D721Med (cell line): ENCODE results near the gene ASXL1.
A peak's percentile ranks its signal among the peaks of the same experiment; 100 is the strongest.

Source experiments
- DNase-seq: peaks from one replicate; pipeline ENCODE4 v3.0.0; 2011; ENCODE audit warnings: low spot score; ENCODE audit not compliant: insufficient read length
- FAIRE-seq: peaks from 2 replicates; lab custom pipeline; 2011; peaks lifted over from hg19 to GRCh38; lab: Jason Lieb, UNC
- CTCF ChIP-seq: IDR thresholded peaks from 2 replicates; pipeline ENCODE4 v1.5.1; 2012; ENCODE audit warnings: mild to moderate bottlenecking, control low read depth; ENCODE audit not compliant: insufficient read depth; ENCODE audit errors: missing control alignments

ASXL1 gene

GRCh38 chr20:32330555-32330897 is 27.6 kb upstream of the ASXL1 start:
- no peak for TF ChIP-seq CTCF
- no peak for DNase-seq
- no peak for FAIRE-seq

GRCh38 chr20:32332614-32333013 is 25.5 kb upstream of the ASXL1 start:
- FAIRE-seq, result no peak
- no peak for DNase-seq

GRCh38 chr20:32333181-32333987 is 24.7 kb upstream of the ASXL1 start:
- TF ChIP-seq CTCF, result no peak
- FAIRE-seq (no peak), DNase-seq (no peak)

More at GRCh38 chr20:32332614-32333013, 25.5 kb upstream of the ASXL1 start:
- TF ChIP-seq CTCF, result no peak

- FAIRE-seq, result no peak
- no peak for TF ChIP-seq CTCF
- DNase-seq, result no peak
Measured at GRCh38 chr20:32333988-32334885, 23.9 kb upstream of the ASXL1 start.

- no peak for FAIRE-seq
Measured at GRCh38 chr20:32336918-32337347, 21.2 kb upstream of the ASXL1 start.

GRCh38 chr20:32337937-32338661 is 20.0 kb upstream of the ASXL1 start:
- FAIRE-seq, result no peak
- DNase-seq, result no peak
- no peak for TF ChIP-seq CTCF

More at GRCh38 chr20:32336918-32337347, 21.2 kb upstream of the ASXL1 start:
- no peak for DNase-seq
- TF ChIP-seq CTCF, result peak; percentile 62
